Keratinocyte (primary cell): ENCODE data around the gene ZFPM1. TPM values are rescaled to one million over a fixed set of nuclear protein-coding genes. Genes with fewer than 3 reads are reported as not detected.

Experiments used
- DNase-seq: peaks from one replicate; pipeline ENCODE4 v3.0.0-alpha.2; 2011; ENCODE audit warnings: low read depth, missing footprints, low spot score
- FAIRE-seq: peaks from 2 replicates; lab custom pipeline; 2011; peaks lifted over from hg19 to GRCh38; lab: Jason Lieb, UNC
- H2AFZ ChIP-seq: 2 replicates; pipeline ENCODE4 v1.6.0; 2012; ENCODE audit warnings: low read length, control low read depth, inconsistent platforms; ENCODE audit not compliant: control insufficient read depth
- H3K27ac ChIP-seq: 2 replicates; pipeline ENCODE4 v1.5.1; 2011; ENCODE audit warnings: low read length; ENCODE audit not compliant: control insufficient read depth, insufficient read depth
- H3K27me3 ChIP-seq: 3 replicates; pipeline ENCODE4 v1.6.0; 2011; ENCODE audit warnings: low read length; ENCODE audit not compliant: control insufficient read depth, insufficient read depth; ENCODE audit errors: extremely low read depth
- H3K36me3 ChIP-seq, 2 experiments: 2 replicates in 1 of 2; 3 replicates in 1 of 2; pipeline ENCODE4 v1.5.1; 2011; ENCODE audit warnings: low read length in 2 of 2, mild to moderate bottlenecking in 1 of 2; ENCODE audit not compliant: control insufficient read depth in 2 of 2, insufficient read depth in 2 of 2; ENCODE audit errors: extremely low read depth in 1 of 2
- H3K4me1 ChIP-seq: 3 replicates; pipeline ENCODE4 v1.5.1; 2011; ENCODE audit warnings: low read length; ENCODE audit not compliant: control insufficient read depth, insufficient read depth; ENCODE audit errors: extremely low read depth
- H3K4me2 ChIP-seq: 3 replicates; pipeline ENCODE4 v1.6.0; 2011; ENCODE audit warnings: low read depth, low read length; ENCODE audit not compliant: control insufficient read depth, insufficient read depth; ENCODE audit errors: extremely low read depth
- H3K4me3 ChIP-seq, 3 experiments: fragments of 200-600 bp in 1 of 3; sonication (generic) in 1 of 3; 2 replicates in 2 of 3; 3 replicates in 1 of 3; pipeline ENCODE4 v1.5.1; 2011 to 2016; ENCODE audit warnings: low read length in 3 of 3, mild to moderate bottlenecking in 3 of 3, control low read depth in 2 of 3, inconsistent platforms in 1 of 3, low read depth in 1 of 3, mixed read lengths in 1 of 3, mixed run types in 1 of 3, moderate library complexity in 1 of 3; ENCODE audit not compliant: control insufficient read depth in 2 of 3, insufficient read depth in 2 of 3; ENCODE audit errors: extremely low read depth in 1 of 3
- H3K79me2 ChIP-seq: 2 replicates; pipeline ENCODE4 v1.6.0; 2012; ENCODE audit warnings: low read length; ENCODE audit not compliant: control insufficient read depth, insufficient read depth
- H3K9ac ChIP-seq: 3 replicates; pipeline ENCODE4 v1.6.0; 2011; ENCODE audit warnings: low read length; ENCODE audit not compliant: control insufficient read depth, insufficient read depth; ENCODE audit errors: extremely low read depth
- H3K9me1 ChIP-seq: 3 replicates; pipeline ENCODE4 v1.6.0; 2011; ENCODE audit warnings: low read length; ENCODE audit not compliant: control insufficient read depth, insufficient read depth; ENCODE audit errors: extremely low read depth
- H3K9me3 ChIP-seq: 2 replicates; pipeline ENCODE4 v1.5.1; 2012; ENCODE audit warnings: low read depth, low read length; ENCODE audit not compliant: control insufficient read depth
- H4K20me1 ChIP-seq: 3 replicates; pipeline ENCODE4 v1.6.0; 2011; ENCODE audit warnings: low read length; ENCODE audit not compliant: control insufficient read depth, insufficient read depth; ENCODE audit errors: extremely low read depth
- CTCF ChIP-seq, 3 experiments: IDR thresholded peaks in 1 of 3; conservative IDR thresholded peaks in 1 of 3; optimal IDR thresholded peaks in 1 of 3; 2 replicates in 2 of 3; 3 replicates in 1 of 3; pipeline versions ENCODE3 to v1.5.1; 2011; ENCODE audit warnings: low read length in 3 of 3, mild to moderate bottlenecking in 3 of 3, moderate library complexity in 2 of 3, control low read depth in 1 of 3, inconsistent platforms in 1 of 3; ENCODE audit not compliant: insufficient read depth in 2 of 3; ENCODE audit errors: extremely low read depth in 1 of 3
- EZH2 ChIP-seq: IDR thresholded peaks from one replicate; pipeline ENCODE4 v1.6.1; 2012; ENCODE audit warnings: inconsistent platforms, mild to moderate bottlenecking, low read length, moderate library complexity
- dilution Hi-C: fragments of 300-500 bp; cut with MboI; formaldehyde crosslinking; loops from one replicate; pipeline ENCODE4 v1.7.0; 2020; ENCODE audit warnings: low sequenced_read_pairs; ENCODE audit not compliant: extremely low pct_ligation_motif_present
- polyA plus RNA-seq, 5 experiments: library from polyadenylated mRNA; depleted of rRNA in 3 of 5; stranded (reverse) in 3 of 5; stranded (forward) in 1 of 5; unstranded in 1 of 5; fragments of >200 nt; gene quantifications; 1 replicate in 1 of 5; 2 replicates in 3 of 5; 3 replicates in 1 of 5; pipeline versions ENCODE4 v1.2.1 to v1.2.3, GENCODE V29; 2011 to 2012; ENCODE audit warnings: missing spikeins in 2 of 5, low read depth in 1 of 5, low replicate concordance in 1 of 5

The ZFPM1 gene
- polyA plus RNA-seq, 1 donor (not counting 4 experiments of a cell fraction or from before 2014, with no cell fraction given): 0.42 TPM

GRCh38 chr16:88506723-88507122 lies 53.6 kb downstream of the ZFPM1 start:
- dilution Hi-C loops: no loop called here
- Histone ChIP-seq H3K4me3 (no peak overlapping the region), H3K27me3 (no peaks in the 10 kb centered on the region), H3K9ac (no peak overlapping the region), H3K27ac (no peak overlapping the region), H3K79me2 (no peaks in the 10 kb centered on the region), H4K20me1 (peaks cover 2% of the 10 kb centered on the region), H3K36me3 (no peaks in the 10 kb centered on the region), H3K4me1 (peaks cover 16% of the 10 kb centered on the region), H3K4me2 (no peak overlapping the region), H3K9me1 (no peaks in the 10 kb centered on the region), H2AFZ (no peak overlapping the region), H3K9me3 (no peaks in the 10 kb centered on the region)
- DNase-seq (no peak), FAIRE-seq (no peak)
- no peak for TF ChIP-seq CTCF (optimal IDR thresholded peaks at IDR 0.05 in 1 of 3, IDR thresholded peaks at IDR 0.05 in 1 of 3, conservative IDR thresholded peaks at IDR 0.05 in 1 of 3; ENCODE audit: extremely low read depth in 1 of 3, insufficient read depth in 2 of 3, low read length in 3 of 3)
- no peak for TF ChIP-seq EZH2

GRCh38 chr16:88507231-88507743 lies 54.2 kb downstream of the ZFPM1 start:
- Histone ChIP-seq H3K79me2 (no peaks in the 10 kb centered on the region), H3K27me3 (no peaks in the 10 kb centered on the region), H3K9me3 (no peaks in the 10 kb centered on the region), H3K9ac (no peak overlapping the region), H3K4me2 (no peak overlapping the region), H3K27ac (no peak overlapping the region), H2AFZ (no peak overlapping the region), H3K9me1 (no peaks in the 10 kb centered on the region), H4K20me1 (peaks cover 2% of the 10 kb centered on the region), H3K4me1 (peaks cover 16% of the 10 kb centered on the region), H3K36me3 (no peaks in the 10 kb centered on the region), H3K4me3 (no peak overlapping the region)
- no peak for TF ChIP-seq CTCF (optimal IDR thresholded peaks at IDR 0.05 in 1 of 3, IDR thresholded peaks at IDR 0.05 in 1 of 3, conservative IDR thresholded peaks at IDR 0.05 in 1 of 3; ENCODE audit: extremely low read depth in 1 of 3, insufficient read depth in 2 of 3, low read length in 3 of 3)
- DNase-seq: no peak
- FAIRE-seq: no peak
- dilution Hi-C loops: no loop called here
